ENCODE data around the gene DDIT3.
"Not testable (repeated sequence)": the region's sequence is repeated elsewhere in the genome, so short reads cannot be mapped to it uniquely, and the experiment has no call there.

DDIT3 gene

DNA sequence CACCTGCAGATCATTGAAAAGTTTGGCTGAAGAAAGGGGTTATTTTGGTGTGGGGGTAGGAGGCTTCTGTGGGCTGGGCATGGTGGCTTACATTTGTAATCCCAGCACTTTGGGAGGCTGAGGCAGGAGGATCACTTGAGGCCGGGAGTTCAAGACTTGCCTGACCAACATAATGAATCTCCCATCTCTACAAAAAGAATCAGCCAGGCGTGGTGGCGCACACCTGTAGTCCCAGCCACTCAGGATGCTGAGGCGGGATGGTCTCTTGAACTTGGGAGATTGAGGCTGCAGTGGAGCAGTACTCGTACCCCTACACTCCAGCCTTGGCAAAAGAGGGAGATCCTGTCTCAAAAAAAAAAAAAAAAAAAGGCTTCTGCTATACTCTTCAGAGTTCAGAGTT, 7.0 kb downstream of the DDIT3 start:
- DNase-seq (ENCODE audit: low spot score): no peak

DNA sequence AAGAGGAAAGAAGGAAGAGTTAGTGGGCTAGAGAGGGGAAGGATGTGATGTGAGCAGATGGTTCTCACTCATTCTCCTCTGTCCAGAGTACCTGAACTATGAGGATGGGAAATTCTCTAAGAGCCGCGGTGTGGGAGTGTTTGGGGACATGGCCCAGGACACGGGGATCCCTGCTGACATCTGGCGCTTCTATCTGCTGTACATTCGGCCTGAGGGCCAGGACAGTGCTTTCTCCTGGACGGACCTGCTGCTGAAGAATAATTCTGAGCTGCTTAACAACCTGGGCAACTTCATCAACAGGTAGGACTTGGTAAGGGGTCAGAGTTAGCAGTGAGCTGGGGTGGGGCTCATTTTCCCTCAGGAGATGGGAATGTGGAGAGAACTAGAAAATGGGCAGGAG, 7.6 kb downstream of the DDIT3 start:
- no peak for DNase-seq (ENCODE audit: low spot score)

DNA sequence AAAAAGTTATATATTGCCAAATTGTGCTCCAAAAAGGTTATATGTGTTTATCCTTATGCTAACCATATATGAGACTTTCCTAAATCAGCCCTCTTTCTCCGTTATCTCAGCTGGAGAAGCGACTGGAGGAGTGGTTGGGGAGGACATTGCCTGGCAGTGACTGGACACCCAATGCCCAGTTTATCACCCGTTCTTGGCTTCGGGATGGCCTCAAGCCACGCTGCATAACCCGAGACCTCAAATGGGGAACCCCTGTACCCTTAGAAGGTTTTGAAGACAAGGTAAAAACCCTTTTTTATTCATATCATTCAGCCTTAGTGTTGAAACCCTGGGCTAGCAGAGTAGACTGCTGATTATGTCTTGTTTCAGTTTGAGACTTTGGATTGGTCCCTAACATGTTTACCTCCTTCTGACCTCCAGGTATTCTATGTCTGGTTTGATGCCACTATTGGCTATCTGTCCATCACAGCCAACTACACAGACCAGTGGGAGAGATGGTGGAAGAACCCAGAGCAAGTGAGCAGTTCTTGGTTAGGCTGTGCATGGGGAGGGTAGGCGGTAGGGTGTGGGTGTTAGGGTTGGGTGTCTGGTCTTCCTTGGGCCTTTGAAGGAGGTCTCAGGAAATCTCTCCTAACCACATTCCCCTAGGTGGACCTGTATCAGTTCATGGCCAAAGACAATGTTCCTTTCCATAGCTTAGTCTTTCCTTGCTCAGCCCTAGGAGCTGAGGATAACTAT, 8.6 kb downstream of the DDIT3 start:
- no peak for DNase-seq (ENCODE audit: low spot score)

DNA sequence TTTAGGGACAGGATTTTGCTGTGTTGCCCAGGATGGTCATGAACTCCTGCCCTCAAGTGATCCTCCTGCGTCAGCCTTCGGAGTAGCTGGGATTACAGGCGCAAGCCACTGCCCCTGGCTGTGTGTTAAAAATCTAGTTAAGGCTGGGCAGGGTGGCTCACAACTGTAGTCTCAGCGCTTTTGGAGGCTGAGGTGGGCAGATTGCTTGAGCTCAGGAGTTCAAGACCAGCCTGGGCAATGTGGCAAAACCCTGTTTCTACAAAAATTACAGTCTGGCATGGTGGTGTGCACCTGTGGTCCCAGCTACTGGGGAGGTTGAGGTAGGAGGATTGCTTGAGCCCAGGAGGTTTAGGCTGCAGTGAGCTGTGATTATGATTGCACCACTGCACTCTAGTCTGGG, 9.2 kb downstream of the DDIT3 start:
- no peak for DNase-seq (ENCODE audit: low spot score)

DNA sequence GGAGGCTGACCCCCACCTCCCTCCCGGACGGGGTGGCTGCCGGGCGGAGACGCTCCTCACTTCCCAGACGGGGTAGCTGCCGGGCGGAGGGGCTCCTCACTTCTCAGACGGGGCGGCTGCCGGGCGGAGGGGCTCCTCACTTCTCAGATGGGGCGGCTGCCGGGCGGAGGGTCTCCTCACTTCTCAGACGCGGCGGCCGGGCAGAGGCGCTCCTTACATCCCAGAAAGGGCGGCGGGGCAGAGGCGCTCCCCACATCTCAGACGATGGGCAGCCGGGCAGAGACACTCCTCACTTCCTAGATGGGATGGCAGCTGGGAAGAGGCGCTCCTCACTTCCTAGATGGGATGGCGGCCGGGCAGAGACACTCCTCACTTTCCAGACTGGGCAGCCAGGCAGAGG, 12.5 kb downstream of the DDIT3 start:
- not testable (repeated sequence) for DNase-seq (ENCODE audit: low spot score)

DNA sequence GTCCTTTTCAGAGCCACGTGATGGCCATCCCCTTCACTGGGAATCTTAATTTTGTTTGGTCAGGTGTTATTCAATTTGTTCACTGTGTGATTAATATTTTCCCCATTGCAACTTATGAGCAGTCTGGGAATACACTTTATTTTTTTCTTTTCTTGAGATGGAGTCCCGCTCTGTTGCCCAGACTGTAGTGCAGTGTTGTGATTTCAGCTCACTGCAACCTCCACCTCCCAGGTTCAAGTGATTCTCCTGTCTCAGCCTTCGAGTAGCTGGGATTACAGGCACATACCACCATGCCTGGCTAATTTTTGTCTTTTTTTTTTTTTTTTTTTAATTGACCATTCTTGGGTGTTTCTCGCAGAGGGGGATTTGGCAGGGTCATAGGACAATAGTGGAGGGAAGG, 13.8 kb downstream of the DDIT3 start:
- DNase-seq (ENCODE audit: low spot score): not testable (repeated sequence)

DNA sequence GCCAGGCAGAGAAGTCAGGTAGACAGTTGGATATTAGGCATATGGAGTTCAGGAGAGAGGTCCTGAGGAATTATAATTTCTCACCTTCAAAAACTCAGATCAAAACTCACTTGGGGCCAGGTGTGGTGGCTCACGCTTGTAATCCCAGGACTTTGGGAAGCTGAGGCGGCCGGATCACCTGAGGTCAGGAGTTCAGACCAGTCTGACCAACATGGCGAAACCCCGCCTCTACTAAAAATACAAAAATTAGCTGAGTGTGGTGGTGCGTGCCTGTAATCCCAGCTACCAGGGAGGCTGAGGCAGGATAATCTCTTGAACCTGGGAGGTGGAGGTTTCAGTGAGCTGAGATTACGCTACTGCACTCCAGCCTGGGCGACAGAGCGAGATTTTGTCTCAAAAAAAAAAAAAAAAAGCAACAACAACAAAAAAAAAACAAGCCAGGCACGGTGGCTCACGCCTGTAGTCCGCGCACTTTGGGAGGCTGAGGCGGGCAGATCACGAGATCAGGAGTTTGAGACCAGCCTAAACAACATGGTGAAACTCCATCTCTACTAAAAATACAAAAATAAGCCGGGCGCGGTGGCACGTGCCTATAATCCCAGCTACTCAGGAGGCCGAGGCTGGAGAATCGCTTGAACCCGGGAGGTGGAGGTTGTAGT, 17.9 kb downstream of the DDIT3 start:
- not testable (repeated sequence) for DNase-seq (ENCODE audit: low spot score)

DNA sequence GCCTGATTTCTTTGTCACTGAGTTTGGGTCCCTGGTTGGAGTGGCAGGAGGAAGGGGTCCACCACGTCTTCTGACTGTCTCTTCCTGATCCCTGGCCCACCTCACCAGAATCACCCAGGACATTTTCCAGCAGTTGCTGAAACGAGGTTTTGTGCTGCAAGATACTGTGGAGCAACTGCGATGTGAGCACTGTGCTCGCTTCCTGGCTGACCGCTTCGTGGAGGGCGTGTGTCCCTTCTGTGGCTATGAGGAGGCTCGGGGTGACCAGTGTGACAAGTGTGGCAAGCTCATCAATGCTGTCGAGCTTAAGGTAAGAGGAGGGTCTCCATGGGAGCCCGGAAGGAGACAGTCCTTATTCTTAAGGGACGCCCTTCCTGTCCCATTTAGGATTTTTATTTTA, 20.1 kb downstream of the DDIT3 start:
- no peak for DNase-seq (ENCODE audit: low spot score)

DNA sequence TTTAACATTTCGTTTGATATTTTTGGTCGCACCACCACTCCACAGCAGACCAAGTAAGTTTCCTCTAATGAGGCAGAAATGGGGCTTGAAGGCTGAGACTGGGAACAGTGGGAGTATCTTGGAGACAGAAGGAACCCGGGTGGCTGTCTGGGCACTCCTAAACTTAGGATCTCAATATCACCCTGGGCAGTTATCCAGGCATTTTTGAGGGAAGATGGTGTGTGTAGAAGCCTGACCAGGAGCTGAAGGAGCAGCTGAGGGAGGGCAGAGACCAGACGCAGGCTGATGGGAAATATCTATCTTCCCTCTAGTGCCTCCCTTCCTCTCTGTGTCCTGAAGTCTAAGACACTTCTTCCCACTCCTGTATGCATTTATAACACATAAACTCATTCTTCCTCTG, 21.7 kb downstream of the DDIT3 start:
- no peak for DNase-seq (ENCODE audit: low spot score)

DNA sequence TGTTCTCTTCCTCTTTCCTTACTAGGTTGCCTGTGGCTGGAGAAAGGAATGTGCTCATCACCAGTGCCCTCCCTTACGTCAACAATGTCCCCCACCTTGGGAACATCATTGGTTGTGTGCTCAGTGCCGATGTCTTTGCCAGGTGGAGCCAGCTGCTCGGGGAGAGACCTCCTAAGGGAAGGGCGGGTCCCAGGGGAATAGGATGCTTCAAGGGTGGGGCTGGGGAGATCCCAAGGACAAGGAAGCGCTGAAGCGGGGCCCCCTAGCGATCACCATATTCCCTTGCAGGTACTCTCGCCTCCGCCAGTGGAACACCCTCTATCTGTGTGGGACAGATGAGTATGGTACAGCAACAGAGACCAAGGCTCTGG, 22.2 kb downstream of the DDIT3 start:
- no peak for DNase-seq (ENCODE audit: low spot score)

DNA sequence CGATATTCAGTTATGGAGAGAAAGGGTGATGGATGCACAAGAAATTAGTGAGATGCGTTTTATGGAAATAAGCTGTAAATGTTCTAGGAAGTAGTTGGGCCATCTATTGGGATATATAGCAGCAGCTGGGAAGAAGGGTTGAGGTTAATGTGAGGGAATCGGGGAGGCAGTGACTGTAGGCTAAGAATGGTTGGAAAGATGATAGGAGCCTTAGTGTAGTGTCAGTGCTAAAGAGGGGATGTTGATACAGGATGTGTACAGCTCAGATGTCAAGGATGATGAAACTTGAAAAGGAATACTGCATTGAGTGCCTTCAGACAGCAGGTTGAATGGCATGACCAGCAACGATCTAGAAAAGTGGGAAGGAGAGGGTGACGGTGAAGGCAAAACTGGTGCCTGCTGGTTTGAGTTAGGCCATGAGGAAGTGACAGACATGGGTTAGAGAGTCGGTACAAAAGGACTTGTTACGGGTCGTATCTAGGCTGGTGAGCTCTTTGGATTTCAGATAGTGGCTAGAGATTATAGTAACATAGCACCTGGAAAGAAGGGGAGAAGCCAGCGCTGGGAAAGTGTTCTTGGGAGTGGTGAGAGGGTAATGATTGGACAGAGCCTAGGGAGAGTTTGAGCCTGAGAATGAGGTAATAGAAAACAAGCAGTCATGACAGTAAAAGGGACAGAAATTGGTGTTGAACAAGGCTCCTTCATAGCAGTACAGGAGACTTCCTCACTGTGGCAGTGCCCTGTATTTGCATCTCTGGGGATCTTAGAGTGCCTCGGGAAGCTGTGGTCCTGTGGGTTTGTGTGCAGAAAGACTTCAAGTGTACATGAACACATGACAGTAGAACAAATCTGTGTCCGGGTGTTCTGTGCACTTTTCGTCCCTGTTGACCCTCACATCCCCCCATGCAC, 22.8 kb downstream of the DDIT3 start:
- DNase-seq (ENCODE audit: low spot score): no peak

DNA sequence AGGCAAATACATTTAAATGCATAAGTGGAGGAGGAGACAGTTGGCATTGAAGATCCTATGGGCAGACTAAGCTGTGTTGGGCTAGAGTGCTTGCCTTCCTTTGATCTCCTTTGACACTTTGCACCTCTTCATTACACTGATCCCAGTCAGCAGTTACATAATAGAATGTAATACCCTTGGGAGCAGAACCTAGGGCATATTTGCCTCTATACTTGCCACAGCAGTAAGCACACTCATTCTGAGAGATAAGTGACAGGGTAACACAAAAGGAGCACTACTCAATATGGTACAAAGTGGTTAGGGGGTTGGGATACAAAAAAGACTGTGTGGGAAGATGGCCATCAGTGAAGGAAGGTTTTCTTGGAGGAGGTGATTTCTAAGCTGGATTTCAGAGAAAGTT, 23.5 kb downstream of the DDIT3 start:
- no peak for DNase-seq (ENCODE audit: low spot score)

DNA sequence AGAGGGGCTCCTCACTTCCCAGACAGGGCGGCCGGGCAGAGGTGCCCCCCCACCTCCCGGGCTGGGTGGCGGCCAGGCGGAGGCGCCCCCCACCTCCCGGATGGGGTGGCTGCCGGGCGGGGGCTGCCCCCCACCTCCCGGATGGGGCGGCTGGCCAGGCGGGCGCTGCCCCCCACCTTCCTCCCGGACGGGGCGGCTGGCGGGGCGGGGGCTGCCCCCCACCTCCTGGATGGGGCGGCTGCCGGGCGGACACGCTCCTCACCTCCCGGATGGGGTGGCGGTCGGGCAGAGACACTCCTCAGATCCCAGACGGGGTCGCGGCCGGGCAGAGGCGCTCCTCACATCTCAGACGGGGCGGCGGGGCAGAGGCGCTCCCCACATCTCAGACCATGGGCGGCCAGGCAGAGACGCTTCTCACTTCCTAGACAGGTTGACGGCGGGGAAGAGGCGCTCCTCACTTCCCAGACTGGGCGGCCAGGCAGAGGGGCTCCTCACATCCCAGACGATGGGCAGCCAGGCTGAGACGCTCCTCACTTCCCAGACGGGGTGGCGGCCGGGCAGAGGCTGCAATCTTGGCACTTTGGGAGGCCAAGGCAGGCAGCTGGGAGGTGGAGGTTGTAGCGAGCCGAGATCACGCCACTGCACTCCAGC, 25.1 kb downstream of the DDIT3 start:
- not testable (repeated sequence) for DNase-seq (ENCODE audit: low spot score)

DNA sequence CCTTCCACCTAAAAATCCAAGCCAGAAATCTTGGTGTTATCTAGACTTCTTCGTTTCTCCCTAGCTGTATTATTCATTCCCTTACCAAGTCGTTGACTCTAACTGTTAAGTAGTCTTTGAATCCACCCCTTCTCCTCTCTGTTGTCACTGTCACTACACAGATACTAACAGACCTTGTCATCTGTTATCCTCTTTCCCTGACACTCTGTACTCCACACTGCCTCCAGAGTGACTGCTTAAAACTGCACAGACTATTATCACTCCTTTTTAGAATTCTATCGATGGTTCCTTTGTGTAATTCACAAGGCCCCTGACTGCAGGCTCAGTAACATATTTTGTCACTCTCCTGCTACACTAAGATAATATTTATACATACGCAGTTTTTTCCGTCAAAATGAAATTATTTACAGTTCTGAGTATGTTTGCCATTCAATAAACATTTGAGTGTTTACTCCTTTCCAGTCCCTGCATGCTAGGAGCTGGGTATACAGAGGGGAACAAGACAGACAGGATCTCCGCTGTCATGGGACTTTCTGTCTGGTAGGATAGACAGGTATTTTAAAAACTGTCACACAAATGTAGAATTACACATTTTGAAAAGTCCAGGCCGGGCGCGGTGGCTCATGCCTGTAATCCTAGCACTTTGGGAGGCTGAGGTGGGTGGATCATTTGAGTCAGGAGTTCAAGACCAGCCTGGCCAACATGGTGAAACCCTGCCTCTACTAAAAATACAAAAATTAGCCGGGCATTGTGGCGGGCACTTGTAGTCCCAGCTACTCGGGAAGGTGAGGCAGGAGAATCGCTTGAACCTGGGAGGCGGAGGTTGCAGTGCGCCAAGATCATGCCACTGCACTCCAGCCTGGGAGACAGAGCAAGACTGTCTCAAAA, 28.7 kb downstream of the DDIT3 start:
- DNase-seq (ENCODE audit: low spot score): no peak

DNA sequence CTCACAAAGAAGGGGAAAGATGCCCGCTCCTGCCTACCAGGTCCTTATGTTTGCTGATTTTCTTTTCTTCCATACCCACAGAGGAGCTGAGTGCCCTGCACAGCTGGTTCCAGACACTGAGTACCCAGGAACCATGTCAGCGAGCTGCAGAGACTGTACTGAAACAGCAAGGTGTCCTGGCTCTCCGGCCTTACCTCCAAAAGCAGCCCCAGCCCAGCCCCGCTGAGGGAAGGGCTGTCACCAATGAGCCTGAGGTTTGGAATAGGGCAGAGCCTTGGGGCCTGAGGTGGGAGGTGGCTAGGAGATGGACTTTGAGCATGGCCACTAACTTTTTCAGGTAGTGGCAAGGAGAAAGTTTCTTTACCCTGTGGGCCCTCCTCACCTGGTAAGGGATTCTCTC, 30.2 kb downstream of the DDIT3 start:
- no peak for DNase-seq (ENCODE audit: low spot score)

DNA sequence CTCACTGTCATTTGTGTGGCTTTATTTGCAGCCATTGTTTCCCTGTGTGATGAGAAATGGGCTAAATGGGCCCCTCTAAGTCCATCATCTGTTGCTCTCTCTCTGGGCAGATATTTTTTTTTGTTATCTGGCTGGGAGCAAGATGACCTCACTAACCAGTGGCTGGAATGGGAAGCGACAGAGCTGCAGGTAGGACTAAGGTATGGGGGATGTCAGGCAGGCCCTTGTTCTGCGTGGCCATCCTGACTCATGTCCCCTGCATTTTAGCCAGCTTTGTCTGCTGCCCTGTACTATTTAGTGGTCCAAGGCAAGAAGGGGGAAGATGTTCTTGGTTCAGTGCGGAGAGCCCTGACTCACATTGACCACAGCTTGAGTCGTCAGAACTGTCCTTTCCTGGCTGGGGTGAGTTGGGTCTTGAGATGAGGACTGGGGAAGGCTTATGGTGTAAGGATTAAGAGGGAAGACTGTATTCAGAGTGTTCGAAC, 31.1 kb downstream of the DDIT3 start:
- DNase-seq (ENCODE audit: low spot score): no peak

DNA sequence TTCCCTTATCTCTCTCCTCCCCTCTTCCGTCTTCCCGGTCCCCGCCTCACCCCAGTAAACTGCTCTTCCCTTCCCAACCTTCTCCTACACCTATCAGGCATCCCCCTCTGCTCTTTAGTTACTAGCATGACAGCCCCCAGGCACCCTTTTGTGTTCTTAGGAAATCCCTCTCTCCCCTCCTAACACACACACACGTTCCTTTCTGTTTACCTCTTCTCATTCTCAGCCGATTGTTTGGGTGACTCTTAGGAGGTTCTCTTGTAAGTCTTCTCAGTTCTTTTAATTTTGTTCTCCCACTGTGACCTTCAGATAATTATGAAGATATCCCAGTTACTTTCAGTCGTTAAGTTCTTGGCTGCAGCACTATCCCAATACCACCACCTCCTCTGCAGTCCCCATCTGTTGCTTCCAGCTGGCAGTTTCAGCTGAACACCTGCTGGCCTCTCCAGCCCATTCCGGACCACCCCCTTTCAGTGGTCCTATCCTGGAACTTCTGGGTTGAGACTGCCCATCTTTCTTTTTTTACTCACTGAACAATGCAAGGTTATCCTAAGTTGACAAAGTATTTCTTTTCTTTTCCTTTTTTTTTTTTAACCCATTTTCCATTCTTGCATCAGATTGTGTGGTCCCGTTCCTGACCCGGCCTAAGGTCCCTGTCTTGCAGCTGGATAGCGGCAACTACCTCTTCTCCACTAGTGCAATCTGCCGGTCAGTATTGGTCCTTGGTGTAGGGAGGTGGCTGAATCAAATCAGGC, 31.7 kb downstream of the DDIT3 start:
- no peak for DNase-seq (ENCODE audit: low spot score)

DNA sequence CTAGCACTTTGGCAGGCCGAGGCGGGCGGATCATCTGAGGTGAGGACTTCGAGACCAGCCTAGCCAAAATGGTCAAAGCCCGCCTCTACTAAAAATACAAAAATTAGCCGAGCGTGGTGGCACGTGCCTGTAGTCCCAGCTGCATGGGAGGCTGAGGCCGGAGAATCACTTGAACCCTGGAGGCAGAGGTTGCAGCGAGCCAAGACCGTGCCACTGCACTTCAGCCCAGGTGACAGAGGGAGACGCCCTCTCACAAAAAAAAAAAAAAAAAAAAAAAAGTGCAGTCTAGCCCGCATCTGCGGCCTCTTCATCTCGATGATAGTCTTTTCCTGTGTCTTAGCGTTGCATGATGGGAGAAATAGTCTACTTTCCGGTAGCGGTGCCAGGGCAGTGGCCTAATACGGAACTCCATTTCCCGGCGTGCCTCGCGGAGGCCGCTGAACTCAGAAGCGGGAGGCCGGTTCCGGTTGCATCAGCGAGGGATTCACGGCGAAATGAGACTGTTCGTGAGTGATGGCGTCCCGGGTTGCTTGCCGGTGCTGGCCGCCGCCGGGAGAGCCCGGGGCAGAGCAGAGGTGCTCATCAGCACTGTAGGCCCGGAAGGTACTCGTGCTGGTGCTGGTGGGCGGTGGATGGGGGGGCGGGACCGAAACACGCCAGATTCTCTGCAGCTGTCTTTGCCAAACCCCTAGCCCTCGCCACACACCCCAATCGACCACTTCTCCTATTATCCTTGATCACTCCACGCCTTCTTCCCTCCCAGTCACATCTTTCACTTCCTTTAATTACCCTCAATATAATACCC, 32.5 kb downstream of the DDIT3 start, which contains the start of gene MARS1:
Gene MARS1 (plus strand): TSS at position 472 of the 805 bp plus-strand sequence. CDS start 23 bp downstream, at position 495.
- peak; percentile 97 for DNase-seq (ENCODE audit: low spot score)

DNA sequence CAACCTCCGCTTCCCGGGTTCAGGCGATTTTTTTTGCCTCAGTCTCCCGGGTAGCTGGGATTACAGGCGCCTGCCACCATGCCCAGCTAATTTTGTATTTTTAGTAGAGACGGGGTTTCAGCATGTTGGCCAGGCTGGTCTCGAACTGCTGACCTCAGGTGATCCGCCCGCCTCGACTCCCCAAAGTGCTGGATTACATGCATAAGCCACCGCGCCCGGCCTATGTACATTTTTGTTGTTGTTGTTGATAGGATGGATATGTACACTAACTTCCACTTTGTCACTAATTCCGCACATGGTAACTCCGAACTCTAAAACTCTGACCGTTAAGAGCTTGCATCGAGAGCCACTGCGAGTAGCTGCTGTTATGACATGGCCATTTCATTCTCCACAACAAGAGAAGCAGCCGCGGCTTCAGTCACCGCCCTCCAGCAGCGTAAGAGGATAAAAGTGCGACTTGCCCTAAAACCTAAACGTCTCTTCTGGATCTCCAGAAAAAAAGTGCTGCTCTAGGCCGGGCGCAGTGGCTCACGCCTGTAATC, 33.2 kb downstream of the DDIT3 start:
- no peak for DNase-seq (ENCODE audit: low spot score)
